Limb (tissue), 2 donors: ENCODE data around the gene MS4A4A.
"Not testable (repeated sequence)": the region's sequence is repeated elsewhere in the genome, so short reads cannot be mapped to it uniquely, and the experiment has no call there.

Source experiments
- DNase-seq, 2 donors: peaks; one replicate each; pipeline ENCODE4 v3.0.0-alpha.2; 2016; ENCODE audit errors: extremely low spot score in 2 of 2

Gene MS4A4A

DNA sequence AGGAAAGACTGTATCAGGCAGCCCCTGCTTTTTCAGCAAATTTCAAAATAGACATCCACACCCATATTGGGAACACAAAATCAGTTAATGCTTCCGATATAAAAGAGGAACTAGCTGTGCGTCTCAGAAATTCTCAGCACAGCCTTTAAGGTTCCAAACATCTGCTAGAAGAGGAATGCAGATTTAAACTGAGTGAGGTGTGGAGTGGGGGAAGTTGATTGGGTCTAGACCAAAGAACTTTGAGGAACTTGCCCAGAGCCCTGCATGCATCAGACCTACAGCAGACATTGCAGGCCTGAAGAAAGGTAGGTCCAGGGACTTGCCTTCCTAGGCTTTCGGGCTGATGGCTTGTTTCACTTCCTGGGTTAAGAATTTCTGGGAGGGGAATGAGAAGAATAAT lies at the start of gene MS4A4A:
MS4A4A (plus strand) TSS at position 255 of the 400 bp plus-strand sequence; CDS start at position 265, 10 bp downstream.
- no peak for DNase-seq

DNA sequence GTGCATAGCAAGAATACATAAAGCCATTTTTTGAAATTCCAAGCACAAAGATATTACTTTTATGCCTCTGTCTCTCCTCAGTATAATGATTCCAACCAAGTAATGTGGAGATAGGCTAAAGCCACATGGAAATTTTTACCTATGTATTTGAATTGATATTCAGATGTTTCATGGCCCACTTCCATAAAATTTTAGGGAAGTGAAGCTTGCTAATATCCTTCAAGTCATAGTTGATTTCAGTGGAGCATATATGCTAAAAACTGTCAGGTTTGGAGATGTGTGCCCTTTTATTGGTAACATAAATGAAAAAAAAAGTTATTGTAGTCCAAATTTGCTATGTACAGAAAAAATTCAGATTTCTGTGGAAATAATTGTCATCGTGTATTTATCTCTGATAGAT lies 49.8 kb upstream of the MS4A4A start:
- DNase-seq: no peak

DNA sequence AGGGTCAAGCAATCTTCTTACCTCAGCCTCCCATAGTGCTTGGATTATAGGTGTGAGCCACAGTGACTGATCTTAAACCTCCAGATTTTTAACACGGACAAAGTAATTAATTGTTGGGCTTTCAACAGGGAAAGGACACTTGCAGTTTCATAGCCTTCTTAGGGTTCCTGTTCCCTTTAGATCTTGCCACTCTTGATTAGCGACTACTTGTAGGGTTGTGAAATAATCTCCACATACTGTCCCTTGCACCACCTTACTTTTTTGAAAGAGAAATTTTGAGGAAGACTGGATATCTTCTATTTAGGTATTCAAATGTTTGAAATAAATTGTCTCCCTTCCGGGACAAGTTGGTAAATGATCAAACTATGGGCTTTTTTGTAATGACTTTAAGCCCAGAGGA lies 45.1 kb upstream of the MS4A4A start:
- DNase-seq: no peak

DNA sequence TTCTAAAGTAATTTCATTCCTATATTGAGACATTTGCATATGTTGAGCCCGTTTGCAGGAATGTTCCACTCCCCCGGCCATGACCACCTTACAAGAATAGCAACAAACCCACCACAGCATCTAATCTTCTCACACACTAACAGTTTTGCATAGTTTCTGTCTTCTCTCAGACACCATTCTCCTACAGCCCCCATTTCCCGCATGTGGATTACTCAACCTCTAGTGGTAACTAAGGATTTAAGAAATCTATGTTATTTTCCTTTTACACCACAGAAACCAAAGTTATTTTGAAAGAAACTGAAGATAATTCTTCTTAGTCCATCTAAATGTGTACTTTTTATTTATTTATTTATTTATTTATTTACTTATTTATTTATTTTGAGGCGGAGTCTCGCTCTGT lies 39.8 kb upstream of the MS4A4A start:
- no peak for DNase-seq

DNA sequence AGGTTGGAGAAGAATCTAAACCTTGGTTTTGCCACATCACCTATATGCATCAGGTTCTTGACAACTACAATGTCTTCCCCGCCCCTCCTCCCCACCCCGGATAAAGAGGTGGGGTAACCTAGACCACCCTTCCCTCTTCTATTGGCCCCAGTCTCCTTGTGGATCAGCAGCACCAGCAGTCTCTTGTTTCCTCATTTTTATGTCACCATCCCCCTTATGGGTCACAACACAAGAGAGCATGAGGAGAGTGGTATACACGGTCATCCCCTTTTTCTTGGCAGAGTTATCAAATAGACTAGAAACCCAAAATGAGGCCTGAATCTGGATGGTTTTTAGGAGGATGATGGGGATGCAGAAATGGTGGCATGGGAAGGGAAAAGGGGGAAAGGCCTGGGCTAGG lies 38.7 kb upstream of the MS4A4A start:
- no peak for DNase-seq

DNA sequence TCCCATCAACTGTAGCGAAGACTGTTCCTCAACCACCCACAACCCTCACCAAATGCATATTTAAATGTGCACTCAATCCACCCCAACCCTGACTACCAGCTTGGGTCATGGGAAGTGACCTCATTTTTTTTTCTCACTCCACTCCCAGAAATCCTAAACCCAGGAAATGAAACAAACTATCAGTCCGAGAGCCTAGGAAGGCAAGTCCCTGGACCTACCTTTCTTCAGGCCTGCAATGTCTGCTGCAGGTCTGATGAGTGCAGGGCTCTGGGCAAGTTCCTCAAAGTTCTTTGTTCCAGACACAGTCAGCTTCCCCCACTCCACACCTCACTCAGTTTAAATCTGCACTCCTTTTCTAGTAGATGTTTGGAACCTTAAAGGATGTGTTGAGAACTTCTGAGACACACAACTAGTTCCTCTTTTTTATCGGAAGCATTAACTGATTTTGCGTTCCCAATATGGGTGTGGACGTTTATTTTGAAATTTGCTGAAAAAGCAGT lies 37.7 kb upstream of the MS4A4A start, which contains the start of gene MS4A4E:
MS4A4E (minus strand) TSS at position 398 of the 500 bp plus-strand sequence. CDS start 13,082 bp downstream, outside the sequence.
- no peak for DNase-seq

DNA sequence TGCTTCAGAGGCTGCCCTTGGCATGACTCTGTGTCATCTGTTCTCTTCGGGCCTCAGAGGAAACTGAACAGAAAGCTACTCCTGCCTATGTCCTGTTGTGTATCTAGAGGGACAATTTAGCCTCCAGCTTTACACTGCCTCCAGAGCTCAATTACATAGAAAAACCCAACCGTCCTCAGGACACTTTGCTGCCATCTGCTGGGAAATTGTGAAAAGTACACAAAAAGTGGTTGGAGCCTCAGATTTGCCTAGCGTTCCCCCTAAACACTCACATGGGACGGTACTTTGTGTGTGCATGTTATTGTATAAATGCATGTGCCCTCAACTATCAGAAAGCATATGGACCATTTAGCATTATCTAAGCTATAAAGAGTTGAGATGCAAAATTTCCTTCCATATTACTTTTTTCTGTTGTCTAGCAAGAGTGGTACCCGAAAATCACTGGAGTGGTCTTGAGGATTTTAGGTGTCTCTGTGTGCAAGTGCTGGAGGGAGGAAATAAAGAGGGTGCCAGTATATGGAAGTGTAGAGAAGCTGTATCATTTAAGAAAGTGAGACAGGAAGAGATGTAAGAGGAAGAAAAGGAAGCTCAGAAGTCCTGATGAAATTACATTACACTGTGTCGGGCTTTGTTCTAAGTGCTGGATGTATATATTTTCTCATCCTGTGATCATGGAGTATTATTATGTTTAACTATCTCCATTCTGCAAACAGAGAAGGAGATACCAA lies 28.8 kb upstream of the MS4A4A start:
- DNase-seq: peak in 1 of 2 donors; percentile 9

DNA sequence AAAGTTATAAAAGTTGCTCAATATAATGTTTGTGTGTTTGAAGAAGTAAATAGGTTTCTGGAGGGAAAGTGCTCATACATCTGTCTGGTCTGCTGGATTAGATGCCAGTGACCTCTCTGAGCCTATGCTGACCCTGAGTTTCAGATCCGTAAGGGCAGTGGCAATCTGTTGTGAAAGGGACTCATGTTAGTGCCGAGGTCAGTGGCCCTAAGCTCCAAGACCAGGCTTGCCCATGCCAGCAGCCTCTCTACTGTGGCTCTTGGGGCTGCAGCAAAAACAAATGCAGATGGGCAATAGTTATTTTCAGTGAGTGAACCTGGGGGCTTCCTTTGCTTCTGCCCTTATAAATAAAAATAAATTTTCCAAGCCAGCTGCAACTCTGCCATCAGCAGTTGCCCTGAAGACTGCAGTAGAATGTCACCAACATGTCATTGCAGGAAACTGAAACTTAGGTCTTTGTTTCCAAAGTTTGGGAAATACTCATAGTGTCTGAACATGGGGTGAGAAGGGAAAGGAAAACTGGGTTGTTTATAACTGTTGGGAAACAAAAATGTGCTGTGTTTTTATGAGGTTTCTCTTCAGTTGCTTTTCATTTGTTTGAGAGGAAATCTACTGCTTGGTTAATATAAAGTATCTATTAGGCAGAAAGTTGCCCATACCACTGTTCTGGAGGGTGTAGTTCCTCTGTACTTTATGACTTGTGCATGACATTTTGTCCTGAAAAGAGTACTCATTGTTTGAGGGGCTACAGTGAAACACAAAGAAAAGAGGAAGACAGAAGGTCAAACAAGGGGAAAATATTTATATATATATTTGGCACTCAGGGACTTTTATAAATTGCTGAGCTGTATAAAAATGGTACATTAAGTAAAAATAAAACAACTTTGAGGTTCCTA lies 28.0 kb upstream of the MS4A4A start:
- DNase-seq: no peak

DNA sequence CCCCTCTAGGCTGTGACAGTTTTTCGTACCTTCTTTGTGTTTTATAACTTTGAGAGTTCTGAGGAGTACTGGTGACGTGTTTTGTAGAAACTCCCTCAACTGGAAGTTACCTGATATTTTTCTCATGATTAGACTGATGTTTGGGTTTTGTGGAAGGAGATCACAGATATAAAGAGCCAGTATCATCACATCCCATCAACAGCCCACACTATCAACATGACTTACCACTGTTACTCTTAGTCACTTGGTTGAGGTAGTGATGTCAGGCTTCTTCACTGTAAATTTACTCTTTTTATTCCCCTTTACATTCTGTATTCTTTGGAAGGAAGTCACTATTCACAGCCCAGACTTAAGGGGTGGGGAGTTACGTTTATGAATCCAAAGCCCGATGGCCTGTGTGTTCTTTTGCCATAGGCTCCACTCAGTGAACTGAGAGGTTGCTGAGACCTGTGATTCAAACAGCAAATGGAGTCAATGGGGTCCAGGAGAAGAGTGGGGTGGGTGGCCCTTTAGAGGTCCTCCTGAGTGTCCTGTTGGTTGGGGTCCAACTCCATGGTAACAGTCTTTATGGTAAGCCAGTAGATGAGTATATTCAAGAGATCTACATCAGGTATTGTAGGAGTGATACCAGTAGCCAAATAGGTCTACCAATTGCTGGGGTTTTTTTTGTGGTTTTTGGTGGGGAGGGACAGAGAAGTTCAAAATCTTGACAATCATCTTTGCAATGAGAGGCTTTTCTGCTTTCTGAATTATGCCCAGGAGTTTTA lies 22.3 kb upstream of the MS4A4A start:
- no peak for DNase-seq

DNA sequence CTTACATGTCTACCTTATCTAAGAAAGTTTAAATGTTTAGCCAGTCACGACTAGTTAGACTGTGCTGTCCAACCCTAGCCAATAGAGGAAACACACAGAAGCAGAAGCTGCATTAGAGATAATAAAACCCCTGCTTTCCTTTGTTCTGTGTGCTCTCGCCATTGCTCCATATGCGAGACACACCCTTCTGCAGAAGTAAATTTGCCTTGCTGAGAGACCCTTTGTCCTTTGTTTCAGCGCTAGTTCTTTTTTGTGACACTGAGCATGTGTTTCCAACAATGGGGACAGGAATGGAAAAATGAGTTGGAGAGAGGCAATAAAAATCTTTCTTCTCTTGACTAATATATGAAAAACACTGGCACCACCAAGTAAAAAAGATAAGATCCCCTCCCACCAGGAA lies 19.5 kb upstream of the MS4A4A start:
- DNase-seq: no peak

DNA sequence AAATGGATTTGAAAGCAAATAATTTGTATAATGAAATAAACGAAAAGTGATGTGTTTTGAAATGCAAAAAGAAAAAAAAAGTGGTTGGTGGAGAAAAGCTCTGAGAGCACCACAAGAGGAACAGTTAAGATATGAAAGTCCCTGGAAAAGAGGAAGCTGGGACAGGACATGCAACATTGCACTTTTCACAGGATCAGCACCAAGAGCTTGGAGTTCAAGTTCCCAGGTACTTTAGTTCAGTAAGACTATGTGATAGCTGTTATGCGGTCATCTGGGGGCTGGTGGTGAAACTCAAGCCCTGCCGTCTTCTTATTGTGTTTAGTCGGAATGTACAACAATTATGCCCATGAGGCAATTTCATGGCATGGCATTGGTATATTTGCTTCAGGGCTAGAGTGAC lies 17.1 kb upstream of the MS4A4A start:
- no peak for DNase-seq

DNA sequence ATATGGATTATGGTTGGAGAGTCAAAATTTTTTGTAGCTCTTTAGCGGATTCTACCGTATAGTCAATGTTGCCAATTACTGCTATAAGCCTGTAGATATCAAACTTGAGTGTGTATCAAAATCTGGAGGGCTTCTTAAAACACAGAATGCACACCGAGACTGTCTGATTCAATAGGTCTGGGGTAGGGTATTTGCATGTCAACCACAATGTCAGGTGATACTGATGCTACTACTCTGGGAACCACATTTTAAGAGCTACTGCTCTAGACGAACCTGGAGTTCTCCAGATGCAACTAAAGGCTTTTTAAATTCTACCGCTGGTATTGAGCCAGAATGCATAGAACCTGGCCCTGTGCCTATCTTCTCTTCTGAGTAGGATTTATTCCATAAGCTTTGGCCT lies 15.8 kb upstream of the MS4A4A start:
- DNase-seq: no peak

DNA sequence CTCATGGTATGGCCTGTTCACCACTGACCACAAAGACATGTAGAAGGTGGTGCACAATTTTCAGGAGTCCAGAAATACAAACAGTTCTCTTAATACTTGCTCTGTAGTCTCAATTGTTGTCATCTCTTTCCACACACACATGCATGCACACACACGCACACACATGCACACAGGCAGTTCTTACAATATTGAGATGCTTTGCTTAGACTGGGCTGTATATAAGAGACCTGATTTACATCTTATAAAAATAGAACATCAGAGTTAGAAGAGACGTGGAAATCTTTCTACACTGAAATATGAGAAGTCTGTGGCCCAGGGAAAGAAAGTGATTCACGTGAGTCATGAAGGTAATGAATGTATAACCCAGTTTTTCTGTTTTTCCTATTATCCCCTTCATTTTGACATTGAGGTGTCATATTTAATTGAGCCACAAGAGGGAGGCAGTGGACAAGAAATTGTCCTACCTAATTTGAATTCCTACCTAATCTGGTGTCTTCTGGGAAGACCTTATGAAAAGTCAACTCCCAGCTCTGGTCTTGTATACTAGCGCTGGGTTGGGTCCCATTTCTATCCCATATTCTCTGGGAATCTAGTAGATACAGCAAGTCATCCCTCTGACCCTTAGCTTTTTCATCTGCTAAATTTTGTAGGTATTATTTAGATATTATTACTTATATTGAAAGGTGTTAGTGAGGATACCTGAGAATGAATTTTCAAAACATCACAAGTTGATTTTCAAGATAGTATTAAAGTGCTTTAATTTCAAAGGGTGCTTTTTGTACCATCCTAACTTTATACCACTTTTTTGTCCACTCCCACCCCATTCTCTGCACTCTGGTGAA lies 14.9 kb upstream of the MS4A4A start:
- DNase-seq: peak in 1 of 2 donors; percentile 15

DNA sequence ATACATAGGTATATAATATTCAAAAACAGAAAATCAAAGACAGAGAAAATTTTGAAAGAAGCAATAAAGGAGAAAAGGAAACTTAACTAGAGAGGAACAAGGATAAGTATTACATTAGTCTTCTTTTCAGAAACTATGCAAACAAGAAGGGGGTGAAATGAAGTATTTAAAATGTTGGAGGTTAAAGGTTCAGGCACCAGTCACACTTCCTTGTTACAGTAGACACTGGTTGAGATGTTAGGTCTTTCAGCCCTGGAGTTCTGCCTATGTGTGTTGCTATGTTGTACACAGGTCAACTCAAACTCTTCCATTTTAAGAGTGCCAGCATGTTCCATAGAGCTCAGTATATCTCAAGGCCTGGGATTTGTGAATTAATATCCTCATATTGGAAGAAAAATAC lies 6.0 kb upstream of the MS4A4A start:
- no peak for DNase-seq

DNA sequence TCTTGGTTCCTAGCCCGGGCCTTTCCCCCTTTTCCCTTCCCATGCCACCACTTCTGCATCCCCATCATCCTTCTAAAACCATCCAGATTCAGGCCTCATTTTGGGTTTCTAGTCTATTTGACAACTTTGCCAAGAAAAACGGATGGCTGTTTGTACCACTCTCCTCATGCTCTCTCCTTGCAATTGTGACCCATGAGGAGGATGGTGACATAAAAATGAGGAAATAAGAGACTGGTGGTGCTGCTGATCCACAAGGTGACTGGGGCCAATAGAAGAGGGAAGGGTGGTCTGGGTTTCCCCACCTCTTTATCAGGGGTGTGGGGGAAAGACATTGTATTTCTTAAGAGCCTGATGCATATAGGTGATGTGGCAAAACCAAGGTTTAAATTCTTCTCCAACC lies 1.0 kb downstream of the MS4A4A start:
- no peak for DNase-seq

DNA sequence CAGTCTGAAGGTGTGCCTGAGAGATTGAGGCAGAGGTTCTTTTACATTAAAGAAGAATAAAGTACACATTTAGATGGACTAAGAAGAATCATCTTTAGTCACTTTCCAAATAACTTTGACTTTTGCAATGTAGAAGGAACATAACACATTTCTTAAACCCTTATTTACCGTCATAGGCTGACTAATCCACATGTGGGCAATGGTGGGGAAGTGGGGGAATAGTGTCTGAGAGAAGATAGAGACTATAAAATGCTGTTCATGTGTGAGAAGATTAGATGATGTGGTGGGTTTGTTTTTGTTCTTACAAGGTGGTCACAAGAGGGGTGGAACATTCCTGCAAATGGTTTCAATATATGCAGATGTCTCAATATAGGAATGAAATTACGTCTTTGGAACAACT lies 1.8 kb downstream of the MS4A4A start:
- no peak for DNase-seq

DNA sequence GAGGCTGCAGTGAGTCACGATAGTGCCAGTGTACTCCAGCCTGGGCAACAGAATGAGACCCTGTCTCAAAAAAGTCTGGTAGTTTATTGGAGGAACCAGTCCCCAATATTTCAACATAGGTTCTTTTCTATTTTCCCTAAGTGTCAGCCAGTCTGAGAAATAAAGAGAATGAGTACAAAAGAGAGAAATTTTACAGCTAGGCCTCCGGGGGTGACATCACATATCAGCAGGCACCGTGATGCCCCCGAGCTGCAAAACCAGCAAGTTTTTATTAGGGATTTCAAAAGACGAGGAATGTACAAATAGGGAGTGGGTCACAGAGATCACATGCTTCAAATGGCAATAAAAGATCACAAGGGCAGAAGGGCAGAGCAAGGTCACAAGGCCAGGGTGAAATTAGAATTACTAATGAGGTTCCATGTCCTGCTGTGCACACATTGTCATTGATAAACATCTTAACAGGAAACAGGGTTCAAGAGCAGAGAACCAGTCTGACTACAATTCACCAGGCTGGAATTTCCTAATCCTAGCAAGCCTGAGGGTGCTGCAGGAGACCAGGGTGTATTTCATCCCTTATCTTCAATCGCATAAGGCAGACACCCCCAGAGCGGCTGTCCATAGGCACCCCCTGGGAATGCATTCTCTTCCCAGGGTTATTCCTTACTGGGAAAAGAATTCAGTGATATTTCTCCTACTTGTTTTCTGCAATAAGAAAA lies 5.1 kb downstream of the MS4A4A start:
- DNase-seq: not testable (repeated sequence)

DNA sequence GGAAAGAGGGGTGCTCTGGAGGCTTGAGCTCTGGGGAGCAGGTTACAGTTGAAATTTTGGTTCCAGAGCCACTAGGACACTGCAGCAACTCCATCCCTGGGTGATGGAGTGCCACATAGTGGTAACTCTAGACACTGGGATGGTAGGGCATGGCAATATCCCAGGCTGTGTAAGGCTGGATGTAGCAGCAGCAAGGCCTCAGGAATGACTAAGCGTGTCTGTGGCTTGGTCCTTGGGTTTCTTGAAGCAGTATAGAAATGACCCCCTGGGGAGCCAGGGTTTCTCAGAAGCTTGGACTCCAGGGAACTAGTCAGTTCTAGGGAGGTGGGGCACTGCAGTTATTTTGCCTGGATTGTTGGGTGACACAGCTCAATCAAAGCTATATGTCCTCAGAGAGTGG lies 8.1 kb downstream of the MS4A4A start:
- no peak for DNase-seq

DNA sequence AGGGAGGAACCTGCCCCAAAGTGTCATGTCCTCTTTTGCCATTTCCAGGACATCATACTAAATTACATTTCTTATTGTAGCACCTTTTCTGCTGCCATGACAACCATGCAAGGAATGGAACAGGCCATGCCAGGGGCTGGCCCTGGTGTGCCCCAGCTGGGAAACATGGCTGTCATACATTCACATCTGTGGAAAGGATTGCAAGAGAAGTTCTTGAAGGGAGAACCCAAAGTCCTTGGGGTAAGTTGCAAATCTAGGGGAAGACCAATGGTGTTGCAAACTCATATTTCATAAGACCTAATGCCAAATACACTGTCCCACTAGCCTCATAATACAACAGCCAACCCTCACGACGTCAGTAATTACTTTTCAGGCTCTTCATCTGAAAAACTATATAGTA lies 11.7 kb downstream of the MS4A4A start:
- DNase-seq: no peak

DNA sequence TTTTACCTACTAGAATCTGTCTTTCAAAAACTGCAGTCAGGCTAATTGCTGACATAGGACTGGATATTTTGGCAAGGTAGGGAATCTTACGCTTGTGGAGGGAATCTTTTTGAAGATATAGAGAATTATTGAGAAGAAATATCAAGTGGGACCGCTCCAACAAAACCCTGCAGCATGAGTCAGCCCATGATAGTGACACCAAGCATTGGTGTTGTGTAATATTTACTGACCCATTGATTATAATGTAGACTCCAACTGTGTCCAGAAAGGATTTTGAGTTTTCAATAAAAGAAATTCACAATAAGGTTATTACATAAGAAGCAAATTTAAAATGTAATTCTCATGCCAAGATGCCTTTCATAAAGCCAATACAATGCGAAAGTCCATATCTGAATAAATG lies 20.7 kb downstream of the MS4A4A start:
- DNase-seq: no peak
